ENCODE results near the gene CPEB4.

DNA sequence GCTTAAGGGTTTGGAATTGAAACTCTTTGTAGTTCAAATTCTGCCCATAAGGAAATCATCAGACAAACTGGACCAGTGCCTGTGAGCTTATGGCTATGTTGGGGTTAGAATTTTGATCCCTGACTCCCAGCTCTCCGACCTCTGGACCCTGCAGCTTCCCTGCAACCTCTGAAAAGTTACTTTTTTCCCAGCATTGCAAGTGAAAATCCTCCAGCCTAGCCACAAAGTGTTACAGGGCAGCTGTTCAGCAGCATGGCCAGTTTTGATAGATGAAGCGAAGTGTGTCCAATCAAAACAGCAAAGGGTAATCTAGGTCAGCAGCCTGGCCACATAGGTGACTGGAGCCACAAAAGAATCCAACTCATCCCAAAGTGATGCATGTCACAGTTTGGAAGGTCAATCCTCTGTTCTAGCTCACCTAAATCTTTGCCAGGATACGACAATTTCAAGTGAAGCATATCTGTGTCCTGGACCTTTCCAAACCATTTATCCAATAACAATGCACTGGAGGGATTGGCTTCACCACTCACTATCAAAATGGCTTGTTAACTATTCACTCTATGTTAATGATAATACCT, 4.7 kb upstream of the CPEB4 start:
- TF ChIP-seq, protein P1, sequence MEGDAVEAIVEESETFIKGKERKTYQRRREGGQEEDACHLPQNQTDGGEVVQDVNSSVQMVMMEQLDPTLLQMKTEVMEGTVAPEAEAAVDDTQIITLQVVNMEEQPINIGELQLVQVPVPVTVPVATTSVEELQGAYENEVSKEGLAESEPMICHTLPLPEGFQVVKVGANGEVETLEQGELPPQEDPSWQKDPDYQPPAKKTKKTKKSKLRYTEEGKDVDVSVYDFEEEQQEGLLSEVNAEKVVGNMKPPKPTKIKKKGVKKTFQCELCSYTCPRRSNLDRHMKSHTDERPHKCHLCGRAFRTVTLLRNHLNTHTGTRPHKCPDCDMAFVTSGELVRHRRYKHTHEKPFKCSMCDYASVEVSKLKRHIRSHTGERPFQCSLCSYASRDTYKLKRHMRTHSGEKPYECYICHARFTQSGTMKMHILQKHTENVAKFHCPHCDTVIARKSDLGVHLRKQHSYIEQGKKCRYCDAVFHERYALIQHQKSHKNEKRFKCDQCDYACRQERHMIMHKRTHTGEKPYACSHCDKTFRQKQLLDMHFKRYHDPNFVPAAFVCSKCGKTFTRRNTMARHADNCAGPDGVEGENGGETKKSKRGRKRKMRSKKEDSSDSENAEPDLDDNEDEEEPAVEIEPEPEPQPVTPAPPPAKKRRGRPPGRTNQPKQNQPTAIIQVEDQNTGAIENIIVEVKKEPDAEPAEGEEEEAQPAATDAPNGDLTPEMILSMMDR (IDR thresholded peaks at IDR 0.05): no peak
- no peak for TF ChIP-seq ZFX (IDR thresholded peaks at IDR 0.05; ENCODE audit: borderline replicate concordance)
